ENCODE results near the gene BSN. TPM values are rescaled to one million over a fixed set of nuclear protein-coding genes. Genes with fewer than 3 reads are reported as not detected.

The BSN gene
- total RNA-seq, 1 experiment from 2014 or later: 0.92 TPM

DNA sequence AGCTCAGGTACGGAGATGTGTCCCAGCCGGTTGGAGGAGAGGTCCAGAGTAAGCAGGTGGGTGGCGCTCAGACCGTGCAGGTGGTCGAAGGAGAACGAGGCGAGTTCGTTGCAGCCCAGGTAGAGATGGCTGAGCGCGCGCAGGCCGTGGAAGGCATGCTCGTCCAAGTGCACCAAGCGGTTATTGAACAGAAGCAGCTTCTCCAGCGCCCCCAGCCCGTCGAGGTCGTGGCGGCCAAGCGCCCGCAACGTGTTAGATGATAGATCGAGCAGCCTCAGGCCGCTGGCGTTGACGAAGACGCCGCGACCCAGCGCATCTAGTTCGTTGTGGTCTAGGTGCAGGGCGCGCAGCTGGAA is 164.6 kb downstream of the BSN start:
- CTCF ChIA-PET: no interaction called here
- H3K9me3 Mint-ChIP-seq (ENCODE audit: low read depth, unreplicated experiment): peaks cover 2% of the 10 kb centered on the region

GRCh38 chr3:49719214-49719884 is 165.1 kb downstream of the BSN start, which contains the start of gene AMIGO3:
Gene AMIGO3, minus strand, starts transcription at chr3:49719684. Its CDS starts 219 bp downstream, at chr3:49719465.
- CTCF ChIA-PET: interaction anchor here (0.5 to 1.6 kb wide), 2 partner anchors 84 to 210 kb away, joined by 4 to 6 read pairs; partner anchors contain the start of gene INKA1
- TF ChIP-seq, protein P1, sequence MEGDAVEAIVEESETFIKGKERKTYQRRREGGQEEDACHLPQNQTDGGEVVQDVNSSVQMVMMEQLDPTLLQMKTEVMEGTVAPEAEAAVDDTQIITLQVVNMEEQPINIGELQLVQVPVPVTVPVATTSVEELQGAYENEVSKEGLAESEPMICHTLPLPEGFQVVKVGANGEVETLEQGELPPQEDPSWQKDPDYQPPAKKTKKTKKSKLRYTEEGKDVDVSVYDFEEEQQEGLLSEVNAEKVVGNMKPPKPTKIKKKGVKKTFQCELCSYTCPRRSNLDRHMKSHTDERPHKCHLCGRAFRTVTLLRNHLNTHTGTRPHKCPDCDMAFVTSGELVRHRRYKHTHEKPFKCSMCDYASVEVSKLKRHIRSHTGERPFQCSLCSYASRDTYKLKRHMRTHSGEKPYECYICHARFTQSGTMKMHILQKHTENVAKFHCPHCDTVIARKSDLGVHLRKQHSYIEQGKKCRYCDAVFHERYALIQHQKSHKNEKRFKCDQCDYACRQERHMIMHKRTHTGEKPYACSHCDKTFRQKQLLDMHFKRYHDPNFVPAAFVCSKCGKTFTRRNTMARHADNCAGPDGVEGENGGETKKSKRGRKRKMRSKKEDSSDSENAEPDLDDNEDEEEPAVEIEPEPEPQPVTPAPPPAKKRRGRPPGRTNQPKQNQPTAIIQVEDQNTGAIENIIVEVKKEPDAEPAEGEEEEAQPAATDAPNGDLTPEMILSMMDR (IDR thresholded peaks at IDR 0.05; ENCODE audit: unreplicated experiment): no peak
- Mint-ChIP-seq H3K4me1 (ENCODE audit: low read depth, unreplicated experiment) (peaks cover 13% of the 10 kb centered on the region), H3K4me3 (ENCODE audit: low read depth, unreplicated experiment) (peak within 1 kb of the TSS; percentile 46), H3K27me3 (ENCODE audit: unreplicated experiment) (no peaks in the 10 kb centered on the region), H3K27ac (ENCODE audit: unreplicated experiment) (peak within 1 kb of the TSS; percentile 52), H3K36me3 (ENCODE audit: insufficient read depth, unreplicated experiment) (peaks cover 84% of the 10 kb centered on the region), H3K9me3 (ENCODE audit: low read depth, unreplicated experiment) (peaks cover 2% of the 10 kb centered on the region)
- no TSS peak for BruUV-seq (replicated peaks)
- intact Hi-C loops (cut with micrococcal nuclease; ENCODE audit: unreplicated experiment): no loop called here
- peak; percentile 88 for DNase-seq

More for the DNA sequence above, 164.6 kb downstream of the BSN start:
- H3K27me3 Mint-ChIP-seq (ENCODE audit: unreplicated experiment): no peaks in the 10 kb centered on the region
- no TSS peak for BruUV-seq (replicated peaks)
- DNase-seq: no peak
- peak overlapping the region; percentile 52 for H3K27ac Mint-ChIP-seq (ENCODE audit: unreplicated experiment)
- H3K4me1 Mint-ChIP-seq (ENCODE audit: low read depth, unreplicated experiment): peaks cover 10% of the 10 kb centered on the region
- TF ChIP-seq, protein P1 (IDR thresholded peaks at IDR 0.05; ENCODE audit: unreplicated experiment): no peak
- intact Hi-C loops (cut with micrococcal nuclease; ENCODE audit: unreplicated experiment): no loop called here
- peak overlapping the region; percentile 46 for H3K4me3 Mint-ChIP-seq (ENCODE audit: low read depth, unreplicated experiment)
- H3K36me3 Mint-ChIP-seq (ENCODE audit: insufficient read depth, unreplicated experiment): peaks cover 79% of the 10 kb centered on the region

Other genes starting within 250 kb of the BSN start
- gene USP4, start 214.4 kb upstream of the BSN start, total RNA-seq (2022): 40.0 and 43.5 TPM in 2 replicates
- gene GPX1, start 196.1 kb upstream of the BSN start, total RNA-seq (2022): 143 and 151 TPM in 2 replicates
- 313 and 352 TPM in 2 replicates for gene RHOA, start 142.5 kb upstream of the BSN start, total RNA-seq (2022)
- 33.6 and 35.6 TPM in 2 replicates for gene TCTA, start 142.1 kb upstream of the BSN start, total RNA-seq (2022)
- gene AMT, start 132.0 kb upstream of the BSN start, total RNA-seq (2022): 8.5 and 9.7 TPM in 2 replicates
- gene NICN1, start 125.2 kb upstream of the BSN start, total RNA-seq (2022): 14.2 and 15.8 TPM in 2 replicates
- 164 and 226 TPM in 2 replicates for gene DAG1, start 84.2 kb upstream of the BSN start, total RNA-seq (2022)
- 187 and 207 TPM in 2 replicates for gene APEH, start 119.9 kb downstream of the BSN start, total RNA-seq (2022)
- 8.0 and 10.5 TPM in 2 replicates for gene MST1, start 135.0 kb downstream of the BSN start, total RNA-seq (2022)
- gene RNF123, start 135.1 kb downstream of the BSN start, total RNA-seq (2022): 38.6 and 52.5 TPM in 2 replicates
- 0.49 and 0.73 TPM in 2 replicates for gene AMIGO3, start 165.2 kb downstream of the BSN start, total RNA-seq (2022)
- gene GMPPB, start 169.5 kb downstream of the BSN start, total RNA-seq (2022): 35.8 and 42.4 TPM in 2 replicates
- 30.3 and 31.8 TPM in 2 replicates for gene IP6K1, start 232.1 kb downstream of the BSN start, total RNA-seq (2022)
- not detected in 2 replicates for gene CDHR4, start 245.4 kb downstream of the BSN start, total RNA-seq (2022)
- 0.35 TPM in 1 of 2 replicates, not detected in the other for gene INKA1, start 248.8 kb downstream of the BSN start, total RNA-seq (2022)